GM12878 (cell line): ENCODE data around the gene MOK. TPM values are rescaled to one million over a fixed set of nuclear protein-coding genes. Genes with fewer than 3 reads are reported as not detected.

Source experiments
- ATAC-seq: fragments of 200-7000 bp; cut with Tn5 transposase; 3 replicates; pipeline ENCODE4 v1.9.1; 2020; ENCODE audit warnings: mild to moderate bottlenecking, moderate library complexity
- BruUV-seq: library from RNA; stranded (reverse); fragments of 400-500 nt; replicated peaks from 2 replicates; lab custom pipeline; 2021; lab: Mats Ljungman, UMichigan
- CTCF ChIA-PET: fragments of 300-600 bp; sonication (Branson Sonifier 250); formaldehyde crosslinking; extraction: SDS; loops from one replicate; lab custom pipeline; 2021; ENCODE audit warnings: inconsistent platforms; lab: Yijun Ruan, JAX
- POLR2A ChIA-PET: fragments of 350-600 bp; formaldehyde crosslinking; extraction: SDS; loops from one replicate; lab custom pipeline; 2021; ENCODE audit warnings: inconsistent platforms; lab: Charles Lee
- RAD21 ChIA-PET: fragments of 300-600 bp; sonication (Branson Sonifier 250); formaldehyde crosslinking; loops from one replicate; lab custom pipeline; 2023; ENCODE audit warnings: antibody characterized with exemption; ENCODE audit not compliant: unreplicated experiment; lab: Charles Lee
- SMC1A ChIA-PET: fragments of 300-600 bp; sonication (Branson Sonifier 250); formaldehyde crosslinking; loops from one replicate; lab custom pipeline; 2023; ENCODE audit not compliant: unreplicated experiment, uncharacterized antibody; lab: Charles Lee
- DNase-seq: peaks from one replicate; pipeline ENCODE4 v3.0.0-alpha.2; 2011; ENCODE audit warnings: low read depth, low spot score
- FAIRE-seq: peaks from 3 replicates; lab custom pipeline; 2011; peaks lifted over from hg19 to GRCh38; lab: Jason Lieb, UNC
- H2AFZ ChIP-seq: 2 replicates; pipeline ENCODE4 v1.6.0; 2011; ENCODE audit warnings: low read depth, low read length, control low read depth; ENCODE audit not compliant: control insufficient read depth
- H3K27ac ChIP-seq: 2 replicates; pipeline ENCODE4 v1.5.1; 2011; ENCODE audit warnings: control low read depth; ENCODE audit not compliant: control insufficient read depth, insufficient read depth
- H3K27me3 ChIP-seq, 2 experiments: replicated peaks in 1 of 2; 2 replicates each; pipeline versions ENCODE4 v1.6.0 to v1.6.1; 2011; ENCODE audit warnings: low read length in 1 of 2; ENCODE audit not compliant: control insufficient read depth in 2 of 2, insufficient read depth in 2 of 2
- H3K36me3 ChIP-seq, 2 experiments: 2 replicates each; pipeline ENCODE4 v1.5.1; 2011; ENCODE audit warnings: low read length in 1 of 2; ENCODE audit not compliant: control insufficient read depth in 2 of 2, insufficient read depth in 2 of 2
- H3K4me1 ChIP-seq: 2 replicates; pipeline ENCODE4 v1.6.1; 2011; ENCODE audit warnings: mild to moderate bottlenecking, low read length, moderate library complexity, mixed read lengths; ENCODE audit not compliant: control insufficient read depth, insufficient read depth
- H3K4me2 ChIP-seq: 2 replicates; pipeline ENCODE4 v1.6.0; 2011; ENCODE audit warnings: control low read depth; ENCODE audit not compliant: control insufficient read depth, insufficient read depth
- H3K4me3 ChIP-seq: fragments of 200-600 bp; sonication (generic); 2 replicates; pipeline ENCODE4 v1.5.1; 2016
- H3K79me2 ChIP-seq: 2 replicates; pipeline ENCODE4 v1.6.0; 2011; ENCODE audit warnings: low read length; ENCODE audit not compliant: control insufficient read depth, insufficient read depth
- H3K9ac ChIP-seq: 2 replicates; pipeline ENCODE4 v1.8.0; 2011; ENCODE audit warnings: low read length, control low read depth, mixed read lengths; ENCODE audit not compliant: control insufficient read depth, insufficient read depth
- H3K9me3 ChIP-seq: replicated peaks from 3 replicates; pipeline ENCODE4 v1.5.1; 2011; ENCODE audit warnings: mild to moderate bottlenecking, low read length; ENCODE audit not compliant: control insufficient read depth, insufficient read depth
- H4K20me1 ChIP-seq: 2 replicates; pipeline ENCODE4 v1.6.0; 2011; ENCODE audit not compliant: control insufficient read depth, insufficient read depth
- ATF2 ChIP-seq: IDR thresholded peaks from 2 replicates; pipeline ENCODE4 v1.6.1; 2012; ENCODE audit warnings: low read length, inconsistent platforms
- MLLT1 ChIP-seq: fragments of 450-650 bp; IDR thresholded peaks from 2 replicates; pipeline ENCODE4 v1.6.1; 2016; ENCODE audit warnings: mild to moderate bottlenecking
- SMAD5 ChIP-seq: IDR thresholded peaks from 2 replicates; pipeline ENCODE4 v1.6.1; 2016; ENCODE audit warnings: antibody characterized with exemption, low read depth
- WGBS: methylation state at CpG from one replicate; pipeline ENCODE4 v1.1.6; 2016; ENCODE audit warnings: low lambda C conversion rate; ENCODE audit not compliant: insufficient replicate concordance, insufficient coverage; ENCODE audit errors: missing lambda C conversion rate; 5-methylcytosine and 5-hydroxymethylcytosine counted together
- in situ Hi-C: fragments of 300-500 bp; cut with MboI; formaldehyde crosslinking; loops from 9 replicates; pipeline ENCODE4 v1.14.3; 2018; ENCODE audit warnings: mixed read lengths
- intact Hi-C: fragments of 100-400 bp; cut with micrococcal nuclease; formaldehyde crosslinking; loops from one replicate; pipeline ENCODE4 v1.14.2; 2022; ENCODE audit not compliant: unreplicated experiment
- polyA plus RNA-seq, 11 experiments: library from polyadenylated mRNA; depleted of rRNA in 4 of 11; unstranded in 6 of 11; stranded (reverse) in 5 of 11; fragments of >200 nt; fragmentation: Nextera tagmentation in 4 of 11; fragmentation: Illumina TruSeq in 1 of 11; extraction: Ambion mirVana in 4 of 11; extraction: Trizol in 1 of 11; gene quantifications; 1 replicate in 1 of 11; 2 replicates in 10 of 11; pipeline versions ENCODE4 v1.2.1 to v1.2.3, GENCODE V29; 2011 to 2016; ENCODE audit warnings: inconsistent platforms in 2 of 11, missing spikeins in 2 of 11, low read depth in 1 of 11
- total RNA-seq, 4 experiments: library from RNA; depleted of rRNA in 3 of 4; stranded (reverse); fragments of >200 nt in 3 of 4; fragmentation: Illumina TruSeq in 1 of 4; extraction: Trizol in 1 of 4; gene quantifications; 2 replicates each; pipeline versions ENCODE4 v1.2.1 to v1.2.3, GENCODE V29; 2013 to 2021

MOK gene
- total and polyA plus RNA-seq, 10 of the 15 experiments (the other 5 are each of a cell fraction or from before 2014, with no cell fraction given): 0.10 to 3.0 (median 1.4) TPM

- Histone ChIP-seq H3K36me3 (no peaks in the 10 kb centered on the region), H3K9me3 (no peaks in the 10 kb centered on the region), H3K27me3 (no peaks in the 10 kb centered on the region), H3K4me2 (peak overlapping the region; percentile 95), H3K9ac (peak overlapping the region; percentile 88), H3K27ac (peak overlapping the region; percentile 72), H4K20me1 (no peaks in the 10 kb centered on the region), H3K79me2 (peaks cover 14% of the 10 kb centered on the region), H3K4me3 (peak overlapping the region; percentile 97), H3K4me1 (peaks cover 18% of the 10 kb centered on the region), H2AFZ (peak overlapping the region; percentile 68)
- ATAC-seq (peak; percentile 3; the same call in 2 of the 3 replicates), DNase-seq (no peak), FAIRE-seq (no peak)
- SMC1A ChIA-PET: interaction anchor here (0.5 to 1.6 kb wide), 3 partner anchors 23 to 353 kb away, joined by 3 read pairs; no protein-coding TSS in a partner anchor
- intact Hi-C loops (no loop called here), in situ Hi-C loops (loop anchor here (25.0 kb wide), 1 partner anchor 558 kb away; the partner anchor contains the start of gene PPP2R5C)
- WGBS: 12% methylated on average over 9 of the region's 30 CpGs
- BruUV-seq: no TSS peak
- CTCF ChIA-PET: interaction anchor here (1.1 to 1.5 kb wide), 2 partner anchors 118 to 205 kb away, joined by 3 to 4 read pairs; no protein-coding TSS in a partner anchor
- TF ChIP-seq MLLT1 (0 out of 2 replicates have a peak, but pooled peaks have one; percentile 36), SMAD5 (0 out of 2 replicates have a peak, but pooled peaks have one; percentile 27), ATF2 (no peak)
- POLR2A ChIA-PET: interaction anchor here (0.8 kb wide), 1 partner anchor 224 kb away, joined by 3 read pairs; no protein-coding TSS in a partner anchor
- RAD21 ChIA-PET: interaction anchor here (1.5 kb wide), 1 partner anchor 16 kb away, joined by 3 read pairs; the partner anchor contains the start of gene MOK
Measured at GRCh38 chr14:102320033-102320660, 15.2 kb upstream of the MOK start.
